Lung (tissue), 12 donors: ENCODE results near the gene ZNF224. TPM values are rescaled to one million over a fixed set of nuclear protein-coding genes. Genes with fewer than 3 reads are reported as not detected.

Experiments used
- ATAC-seq: fragments of 200-7000 bp; cut with Tn5 transposase; one replicate; pipeline ENCODE4 v1.9.1; 2020; ENCODE audit warnings: moderate number of reproducible peaks; ENCODE audit not compliant: insufficient read depth, low FRiP score
- DNase-seq, 3 donors: peaks; one replicate each; pipeline ENCODE4 v3.0.0-alpha.2; 2013 to 2017
- H3K27ac ChIP-seq, 2 donors: one replicate each; pipeline ENCODE4 v1.5.1; 2013; ENCODE audit warnings: mild to moderate bottlenecking in 2 of 2, moderate library complexity in 2 of 2, control low read depth in 1 of 2, inconsistent platforms in 1 of 2, low read depth in 1 of 2, low read length in 1 of 2
- H3K27me3 ChIP-seq, 3 donors: one replicate each; pipeline ENCODE4 v1.5.1; 2013; ENCODE audit warnings: low read length in 2 of 3; ENCODE audit not compliant: control insufficient read depth in 3 of 3, insufficient read depth in 3 of 3
- H3K36me3 ChIP-seq, 4 donors: one replicate each; pipeline ENCODE4 v1.5.1; 2013; ENCODE audit warnings: low read length in 4 of 4, mild to moderate bottlenecking in 1 of 4, moderate library complexity in 1 of 4; ENCODE audit not compliant: control insufficient read depth in 4 of 4, insufficient read depth in 4 of 4
- H3K4me1 ChIP-seq, 5 donors: one replicate each; pipeline ENCODE4 v1.5.1; 2013; ENCODE audit warnings: low read length in 5 of 5, mild to moderate bottlenecking in 2 of 5, moderate library complexity in 1 of 5; ENCODE audit not compliant: control insufficient read depth in 5 of 5, insufficient read depth in 5 of 5
- H3K4me3 ChIP-seq: one replicate; pipeline ENCODE4 v1.5.1; 2013; ENCODE audit warnings: mild to moderate bottlenecking, control low read depth, moderate library complexity
- H3K9ac ChIP-seq, 2 donors: one replicate each; pipeline ENCODE4 v1.5.1; 2013; ENCODE audit warnings: low read length in 2 of 2, control low read depth in 1 of 2; ENCODE audit not compliant: insufficient read depth in 1 of 2
- H3K9me3 ChIP-seq, 4 donors: one replicate each; pipeline ENCODE4 v1.5.1; 2013; ENCODE audit warnings: low read length in 3 of 4, mild to moderate bottlenecking in 1 of 4, moderate library complexity in 1 of 4; ENCODE audit not compliant: control insufficient read depth in 4 of 4, insufficient read depth in 3 of 4
- CTCF ChIP-seq: IDR thresholded peaks from 2 replicates; pipeline ENCODE4 v1.5.1; 2012; ENCODE audit warnings: mild to moderate bottlenecking; ENCODE audit errors: control extremely low read depth, extremely low read depth
- WGBS, 2 donors: extraction: QIAGEN DNeasy Blood & Tissue Kit; methylation state at CpG; one replicate each; pipeline ENCODE4 v1.1.7; 2013; 5-methylcytosine and 5-hydroxymethylcytosine counted together
- polyA plus RNA-seq, 2 donors: library from polyadenylated mRNA; stranded (reverse); fragments of 200-250 nt; gene quantifications; one replicate each; pipeline ENCODE4 v1.2.1, GENCODE V29; 2013
- total RNA-seq, 2 donors: library from RNA; depleted of rRNA in 1 of 2; stranded (reverse); fragments of >200 nt in 1 of 2; gene quantifications; one replicate each; pipeline ENCODE4 v1.2.1, GENCODE V29; 2014 to 2021
- donor health status: control.
- donor health status: control.
- donor health status: Bipolar disorder and iron deficiency.
- donor health status: healthy.
- donor health status: DM: yes; HTN: yes; CAD: no.

Gene ZNF224
- total and polyA plus RNA-seq, 4 donors: 11.2 to 63.7 (median 19.2) TPM

GRCh38 chr19:44131955-44132354 is 37.8 kb downstream of the ZNF224 start:
- Histone ChIP-seq H3K9me3 (peaks cover 13 to 23% (median 21%) of the 10 kb centered on the region in 4 donors), H3K27me3 (no peaks in the 10 kb centered on the region), H3K4me3 (no peak overlapping the region), H3K36me3 (peaks cover 7 to 50% (median 40%) of the 10 kb centered on the region in 4 donors), H3K9ac (no peak overlapping the region), H3K4me1 (no peaks in the 10 kb centered on the region), H3K27ac (no peak overlapping the region)
- DNase-seq (no peak), ATAC-seq (no peak)
- no peak for TF ChIP-seq CTCF
- 97 to 98% methylated on average over 5 of the region's 5 CpGs for WGBS, 2 donors

- Histone ChIP-seq H3K9ac (peak within 1 kb of the TSS; percentile 70 to 95), H3K27ac (peak within 1 kb of the TSS; percentile 68 to 96), H3K4me3 (peak within 1 kb of the TSS; percentile 78), H3K27me3 (no peaks in the 10 kb centered on the region), H3K4me1 (peaks cover 0 to 14% (median 3%) of the 10 kb centered on the region in 5 donors), H3K36me3 (peaks cover 0 to 9% (median 7%) of the 10 kb centered on the region in 4 donors), H3K9me3 (no peaks in the 10 kb centered on the region)
- peak; percentile 90 for ATAC-seq
- WGBS, 2 donors: 1% methylated on average over 52 of the region's 52 CpGs
- no peak for TF ChIP-seq CTCF
- peak; percentile 93 to 96 (median 96) for DNase-seq
Measured at GRCh38 chr19:44141191-44142058, 47.3 kb downstream of the ZNF224 start, which contains the start of gene ZNF234. Gene ZNF234 (plus strand): TSS chr19:44141554. CDS start chr19:44144633, 3,079 bp downstream.

GRCh38 chr19:44142059-44142433 is 47.9 kb downstream of the ZNF224 start:
- peaks cover 0 to 9% (median 7%) of the 10 kb centered on the region in 4 donors for H3K36me3 ChIP-seq
- H3K9me3 ChIP-seq: no peaks in the 10 kb centered on the region
- H3K27ac ChIP-seq: peak overlapping the region in 1 of 2 donors; percentile 24
- H3K4me1 ChIP-seq: peaks cover 0 to 14% (median 3%) of the 10 kb centered on the region in 5 donors
- DNase-seq (peak in 2 of 3 donors; percentile 30 to 43), ATAC-seq (no peak)
- peak overlapping the region; percentile 78 for H3K4me3 ChIP-seq
- peak overlapping the region; percentile 70 to 81 for H3K9ac ChIP-seq
- WGBS, 2 donors: 7 to 10% methylated on average over 13 of the region's 13 CpGs
- no peaks in the 10 kb centered on the region for H3K27me3 ChIP-seq
- TF ChIP-seq CTCF: no peak
